MCF 10A (cell line): ENCODE measurements around the gene PARN. TPM values are rescaled to one million over a fixed set of nuclear protein-coding genes. Genes with fewer than 3 reads are reported as not detected.

Experiments used
- BruUV-seq: library from RNA; stranded (reverse); fragments of 400-500 nt; replicated peaks from 2 replicates; lab custom pipeline; 2021; lab: Mats Ljungman, UMichigan
- CTCF ChIA-PET: fragments of 300-600 bp; sonication (Branson Sonifier 250); formaldehyde crosslinking; extraction: SDS; loops from one replicate; lab custom pipeline; 2021; ENCODE audit warnings: antibody characterized with exemption, inconsistent platforms; lab: Yijun Ruan, JAX
- POLR2A ChIA-PET: fragments of 300-600, 350-650 bp; sonication (Branson Sonifier 250); formaldehyde crosslinking; extraction: SDS; loops from one replicate; lab custom pipeline; 2020; ENCODE audit warnings: antibody characterized with exemption, inconsistent platforms; lab: Yijun Ruan, JAX
- DNase-seq: peaks from one replicate; pipeline ENCODE4 v3.0.0-alpha.2; 2018; ENCODE audit not compliant: unreplicated experiment
- H3K27ac Mint-ChIP-seq: one replicate; pipeline ENCODE4 v1.8.0; 2022; ENCODE audit warnings: mild to moderate bottlenecking, low read depth, mixed read lengths; ENCODE audit not compliant: unreplicated experiment
- H3K27me3 Mint-ChIP-seq: one replicate; pipeline ENCODE4 v1.8.0; 2022; ENCODE audit warnings: mixed read lengths; ENCODE audit not compliant: insufficient read depth, unreplicated experiment
- H3K36me3 Mint-ChIP-seq: one replicate; pipeline ENCODE4 v1.8.0; 2022; ENCODE audit warnings: mild to moderate bottlenecking, moderate library complexity, mixed read lengths; ENCODE audit not compliant: insufficient read depth, unreplicated experiment
- H3K4me1 Mint-ChIP-seq: one replicate; pipeline ENCODE4 v1.8.0; 2022; ENCODE audit warnings: mixed read lengths; ENCODE audit not compliant: insufficient read depth, unreplicated experiment
- H3K4me3 Mint-ChIP-seq: one replicate; pipeline ENCODE4 v1.8.0; 2022; ENCODE audit warnings: mild to moderate bottlenecking, moderate library complexity, mixed read lengths; ENCODE audit not compliant: unreplicated experiment
- H3K9me3 Mint-ChIP-seq: one replicate; pipeline ENCODE4 v1.8.0; 2022; ENCODE audit warnings: mixed read lengths; ENCODE audit not compliant: unreplicated experiment
- CTCF ChIP-seq: fragments of 200-600 bp; IDR thresholded peaks from one replicate; pipeline ENCODE4 v1.8.0; 2022; ENCODE audit warnings: antibody characterized with exemption, mild to moderate bottlenecking; ENCODE audit not compliant: unreplicated experiment
- intact Hi-C: fragments of 100-400 bp; cut with micrococcal nuclease; formaldehyde crosslinking; loops from 2 replicates; pipeline ENCODE4 v1.14.1; 2022
- total RNA-seq: library from RNA; stranded (reverse); gene quantifications from 2 replicates; pipeline ENCODE4 v1.2.3, GENCODE V29; 2022

Gene PARN
- total RNA-seq, 1 experiment from 2014 or later, result 35.0 TPM

- no TSS peak for BruUV-seq
- Mint-ChIP-seq H3K9me3 (no peaks in the 10 kb centered on the region), H3K4me3 (no peak overlapping the region), H3K36me3 (no peaks in the 10 kb centered on the region), H3K4me1 (no peaks in the 10 kb centered on the region), H3K27ac (no peak overlapping the region), H3K27me3 (no peaks in the 10 kb centered on the region)
- ChIA-PET POLR2A (no interaction called here), CTCF (no interaction called here)
- no peak for DNase-seq
- intact Hi-C loops, result no loop called here
- no peak for TF ChIP-seq CTCF
These were observed 46.6 kb upstream of the PARN start for GRCh38 chr16:14676633-14677032.

GRCh38 chr16:14672403-14672971, 42.4 kb upstream of the PARN start:
- DNase-seq, result no peak
- no peaks in the 10 kb centered on the region for H3K9me3 Mint-ChIP-seq
- BruUV-seq, result no TSS peak
- CTCF ChIA-PET, result no interaction called here
- no peak overlapping the region for H3K4me3 Mint-ChIP-seq
- H3K27me3 Mint-ChIP-seq, result no peaks in the 10 kb centered on the region
- intact Hi-C loops, result no loop called here
- no peak for TF ChIP-seq CTCF
- no peak overlapping the region for H3K27ac Mint-ChIP-seq
- H3K4me1 Mint-ChIP-seq, result no peaks in the 10 kb centered on the region
- POLR2A ChIA-PET, result no interaction called here
- peaks cover 24% of the 10 kb centered on the region for H3K36me3 Mint-ChIP-seq

GRCh38 chr16:14669776-14670175, 39.7 kb upstream of the PARN start:
- Mint-ChIP-seq H3K27ac (no peak overlapping the region), H3K9me3 (no peaks in the 10 kb centered on the region), H3K27me3 (no peaks in the 10 kb centered on the region), H3K4me3 (no peak overlapping the region), H3K4me1 (no peaks in the 10 kb centered on the region), H3K36me3 (peaks cover 48% of the 10 kb centered on the region)
- intact Hi-C loops, result no loop called here
- no TSS peak for BruUV-seq
- TF ChIP-seq CTCF, result no peak
- DNase-seq, result peak; percentile 5
- ChIA-PET CTCF (no interaction called here), POLR2A (no interaction called here)

GRCh38 chr16:14668556-14669223, 38.6 kb upstream of the PARN start:
- intact Hi-C loops, result no loop called here
- TSS peak; percentile 10 for BruUV-seq
- ChIA-PET CTCF (interaction anchor here (0.6 kb wide), 1 partner anchor 749 kb away, joined by 4 read pairs; the partner anchor contains the start of gene ERCC4), POLR2A (no interaction called here)
- H3K27ac Mint-ChIP-seq, result no peak overlapping the region
- no peaks in the 10 kb centered on the region for H3K9me3 Mint-ChIP-seq
- H3K27me3 Mint-ChIP-seq, result no peaks in the 10 kb centered on the region
- TF ChIP-seq CTCF, result no peak
- no peaks in the 10 kb centered on the region for H3K4me1 Mint-ChIP-seq
- H3K4me3 Mint-ChIP-seq, result no peak overlapping the region
- no peak for DNase-seq
- H3K36me3 Mint-ChIP-seq, result peaks cover 59% of the 10 kb centered on the region
